ENCODE data around the gene U2AF2.

Gene U2AF2

GRCh38 chr19:55643003-55643886, 11.6 kb upstream of the U2AF2 start, which contains the start of gene ZNF581:
Gene ZNF581, plus strand, starts transcription at chr19:55643649. Its CDS starts 923 bp downstream, at chr19:55644572.
- DNase-seq (ENCODE audit: low read depth in 1 of 2, low spot score in 1 of 2): peak; percentile 60 to 74

- DNase-seq (ENCODE audit: low read depth in 1 of 2, low spot score in 1 of 2): no peak
Observed at GRCh38 chr19:55643887-55644176, 11.0 kb upstream of the U2AF2 start.

GRCh38 chr19:55644191-55644833, 10.5 kb upstream of the U2AF2 start:
- no peak for DNase-seq (ENCODE audit: low read depth in 1 of 2, low spot score in 1 of 2)

- DNase-seq (ENCODE audit: low read depth in 1 of 2, low spot score in 1 of 2): no peak
Observed at GRCh38 chr19:55644842-55645511, 9.9 kb upstream of the U2AF2 start.

GRCh38 chr19:55645512-55645881, 9.3 kb upstream of the U2AF2 start:
- no peak for DNase-seq (ENCODE audit: low read depth in 1 of 2, low spot score in 1 of 2)

GRCh38 chr19:55646889-55647731, 7.7 kb upstream of the U2AF2 start:
- no peak for DNase-seq (ENCODE audit: low read depth in 1 of 2, low spot score in 1 of 2)

- DNase-seq (ENCODE audit: low read depth in 1 of 2, low spot score in 1 of 2): no peak
Observed at GRCh38 chr19:55647732-55648584, 6.9 kb upstream of the U2AF2 start, which contains the start of gene CCDC106. Gene CCDC106, plus strand, starts transcription at chr19:55648212. Its CDS starts 835 bp downstream, at chr19:55649047.

- DNase-seq (ENCODE audit: low read depth in 1 of 2, low spot score in 1 of 2): no peak
Observed at GRCh38 chr19:55648585-55649267, 6.1 kb upstream of the U2AF2 start.

- DNase-seq (ENCODE audit: low read depth in 1 of 2, low spot score in 1 of 2): no peak
Observed at GRCh38 chr19:55649268-55650125, 5.3 kb upstream of the U2AF2 start.

GRCh38 chr19:55650126-55650557, 4.7 kb upstream of the U2AF2 start:
- DNase-seq (ENCODE audit: low read depth in 1 of 2, low spot score in 1 of 2): no peak

- DNase-seq (ENCODE audit: low read depth in 1 of 2, low spot score in 1 of 2): no peak
Observed at GRCh38 chr19:55650602-55651230, 4.1 kb upstream of the U2AF2 start.

- no peak for DNase-seq (ENCODE audit: low read depth in 1 of 2, low spot score in 1 of 2)
Observed at GRCh38 chr19:55651236-55651635, 3.6 kb upstream of the U2AF2 start.

GRCh38 chr19:55652311-55653128, 2.3 kb upstream of the U2AF2 start:
- no peak for DNase-seq (ENCODE audit: low read depth in 1 of 2, low spot score in 1 of 2)

- DNase-seq (ENCODE audit: low read depth in 1 of 2, low spot score in 1 of 2): peak; percentile 95 to 98
Observed at GRCh38 chr19:55653651-55654322, 1.0 kb upstream of the U2AF2 start.

- DNase-seq (ENCODE audit: low read depth in 1 of 2, low spot score in 1 of 2): peak; percentile 97 to 98
Observed at GRCh38 chr19:55654323-55654867, 440 bp upstream of the U2AF2 start.

- DNase-seq (ENCODE audit: low read depth in 1 of 2, low spot score in 1 of 2): no peak
Observed at GRCh38 chr19:55655648-55656040, 809 bp downstream of the U2AF2 start.
